Keratinocyte (primary cell): Measurements from ENCODE around the gene UQCRQ.

Source experiments
- EZH2 ChIP-seq: IDR thresholded peaks from one replicate; pipeline ENCODE4 v1.6.1; 2012; ENCODE audit warnings: inconsistent platforms, mild to moderate bottlenecking, low read length, moderate library complexity
- TF ChIP-seq, protein P1 (sequence below), 3 experiments: IDR thresholded peaks in 1 of 3; conservative IDR thresholded peaks in 1 of 3; optimal IDR thresholded peaks in 1 of 3; 2 replicates in 2 of 3; 3 replicates in 1 of 3; pipeline versions ENCODE3 to v1.5.1; 2011; ENCODE audit warnings: low read length in 3 of 3, mild to moderate bottlenecking in 3 of 3, moderate library complexity in 2 of 3, control low read depth in 1 of 3, inconsistent platforms in 1 of 3; ENCODE audit not compliant: insufficient read depth in 2 of 3; ENCODE audit errors: extremely low read depth in 1 of 3

DNA sequence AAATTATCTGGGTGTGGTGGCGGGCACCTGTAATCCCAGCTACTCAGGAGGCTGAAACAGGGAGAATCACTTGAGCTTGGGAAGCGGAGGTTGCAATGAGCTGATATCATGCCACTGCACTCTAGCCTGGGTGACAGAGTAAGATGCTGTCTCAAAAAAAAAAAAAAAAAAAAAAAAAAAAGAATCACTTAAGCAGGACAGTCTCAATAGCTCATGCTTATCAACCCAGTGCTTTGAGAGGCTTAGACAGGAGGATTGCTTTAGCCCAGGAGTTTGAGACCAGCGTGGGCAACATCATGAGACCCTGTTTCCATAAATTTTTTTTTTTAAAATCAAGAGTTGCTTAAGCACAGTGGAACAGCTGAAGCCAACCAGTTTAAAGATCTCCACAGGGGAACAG, 49.6 kb downstream of the UQCRQ start:
- TF ChIP-seq, protein P1, sequence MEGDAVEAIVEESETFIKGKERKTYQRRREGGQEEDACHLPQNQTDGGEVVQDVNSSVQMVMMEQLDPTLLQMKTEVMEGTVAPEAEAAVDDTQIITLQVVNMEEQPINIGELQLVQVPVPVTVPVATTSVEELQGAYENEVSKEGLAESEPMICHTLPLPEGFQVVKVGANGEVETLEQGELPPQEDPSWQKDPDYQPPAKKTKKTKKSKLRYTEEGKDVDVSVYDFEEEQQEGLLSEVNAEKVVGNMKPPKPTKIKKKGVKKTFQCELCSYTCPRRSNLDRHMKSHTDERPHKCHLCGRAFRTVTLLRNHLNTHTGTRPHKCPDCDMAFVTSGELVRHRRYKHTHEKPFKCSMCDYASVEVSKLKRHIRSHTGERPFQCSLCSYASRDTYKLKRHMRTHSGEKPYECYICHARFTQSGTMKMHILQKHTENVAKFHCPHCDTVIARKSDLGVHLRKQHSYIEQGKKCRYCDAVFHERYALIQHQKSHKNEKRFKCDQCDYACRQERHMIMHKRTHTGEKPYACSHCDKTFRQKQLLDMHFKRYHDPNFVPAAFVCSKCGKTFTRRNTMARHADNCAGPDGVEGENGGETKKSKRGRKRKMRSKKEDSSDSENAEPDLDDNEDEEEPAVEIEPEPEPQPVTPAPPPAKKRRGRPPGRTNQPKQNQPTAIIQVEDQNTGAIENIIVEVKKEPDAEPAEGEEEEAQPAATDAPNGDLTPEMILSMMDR (optimal IDR thresholded peaks at IDR 0.05 in 1 of 3, IDR thresholded peaks at IDR 0.05 in 1 of 3, conservative IDR thresholded peaks at IDR 0.05 in 1 of 3; ENCODE audit: extremely low read depth in 1 of 3, insufficient read depth in 2 of 3, low read length in 3 of 3), result no peak
- TF ChIP-seq EZH2, result no peak
